K562 (cell line): Measurements from ENCODE around the gene DNMBP. TPM values are rescaled to one million over a fixed set of nuclear protein-coding genes. Genes with fewer than 3 reads are reported as not detected.
A peak's percentile ranks its signal among the peaks of the same experiment; 100 is the strongest.
"Not testable (repeated sequence)": the region's sequence is repeated elsewhere in the genome, so short reads cannot be mapped to it uniquely, and the experiment has no call there.

Source experiments
- ATAC-seq: fragments of 200-7000 bp; cut with Tn5 transposase; 3 replicates; pipeline ENCODE4 v1.9.1; 2020; ENCODE audit warnings: moderate library complexity
- BruUV-seq: library from RNA; stranded (reverse); fragments of 400-500 nt; replicated peaks from 2 replicates; lab custom pipeline; 2021; lab: Mats Ljungman, UMichigan
- CTCF ChIA-PET: fragments of 300-600 bp; formaldehyde crosslinking; extraction: SDS; loops from one replicate; lab custom pipeline; 2021; ENCODE audit warnings: low intra/inter-chr PET ratio; lab: Yijun Ruan, JAX
- POLR2A ChIA-PET: fragments of 300-600, 350-650 bp; sonication (Branson Sonifier 250); formaldehyde crosslinking; extraction: SDS; loops from one replicate; lab custom pipeline; 2021; ENCODE audit warnings: antibody characterized with exemption, inconsistent platforms; lab: Yijun Ruan, JAX
- DNase-seq, 4 experiments: peaks; one replicate each; pipeline versions ENCODE4 v3.0.0 to v3.0.0-alpha.2; 2011 to 2018; ENCODE audit warnings: low spot score in 3 of 4, mixed read lengths in 3 of 4; ENCODE audit errors: extremely low read depth in 1 of 4
- FAIRE-seq: peaks from 2 replicates; lab custom pipeline; 2011; peaks lifted over from hg19 to GRCh38; lab: Jason Lieb, UNC
- H2AFZ ChIP-seq: 2 replicates; pipeline ENCODE4 v1.6.0; 2011; ENCODE audit warnings: low read depth, low read length, control low read depth, inconsistent platforms
- H3K27ac ChIP-seq: fragments of 200-600 bp; 3 replicates; pipeline ENCODE4 v1.8.0; 2011; ENCODE audit warnings: low read depth, mild to moderate bottlenecking, control low read depth, inconsistent platforms, low read length, moderate library complexity, mixed read lengths; ENCODE audit errors: extremely low read depth
- H3K27me3 ChIP-seq, 2 experiments: fragments of 300-600 bp in 1 of 2; 2 replicates in 1 of 2; 3 replicates in 1 of 2; pipeline versions ENCODE4 v1.6.0 to v1.8.0; 2011; ENCODE audit warnings: inconsistent platforms in 2 of 2, low read length in 2 of 2, mild to moderate bottlenecking in 1 of 2, mixed read lengths in 1 of 2, moderate library complexity in 1 of 2; ENCODE audit not compliant: control insufficient read depth in 2 of 2, insufficient read depth in 2 of 2
- H3K36me3 ChIP-seq: fragments of 300-600 bp; 3 replicates; pipeline ENCODE4 v1.8.0; 2011; ENCODE audit warnings: mild to moderate bottlenecking, low read length, inconsistent platforms; ENCODE audit not compliant: control insufficient read depth, insufficient read depth
- H3K4me1 ChIP-seq, 2 experiments: fragments of 200-600 bp in 1 of 2; replicated peaks in 1 of 2; 2 replicates in 1 of 2; 3 replicates in 1 of 2; pipeline versions ENCODE4 v1.5.1 to v1.8.0; 2011; ENCODE audit warnings: inconsistent platforms in 2 of 2, low read length in 2 of 2, mild to moderate bottlenecking in 1 of 2, mixed read lengths in 1 of 2, moderate library complexity in 1 of 2; ENCODE audit not compliant: control insufficient read depth in 2 of 2, insufficient read depth in 2 of 2
- H3K4me2 ChIP-seq: 2 replicates; pipeline ENCODE4 v1.6.1; 2011; ENCODE audit warnings: low read length, control low read depth, inconsistent platforms, mixed read lengths; ENCODE audit not compliant: insufficient read depth
- H3K4me3 ChIP-seq: fragments of 200-600 bp; sonication (generic), shearing (Covaris generic); 2 replicates; pipeline ENCODE4 v1.5.1; 2016; ENCODE audit warnings: control low read depth, inconsistent platforms
- H3K79me2 ChIP-seq: fragments of 200-600 bp; 3 replicates; pipeline ENCODE4 v1.8.0; 2011; ENCODE audit warnings: low read length, inconsistent platforms; ENCODE audit not compliant: control insufficient read depth, insufficient read depth
- H3K9ac ChIP-seq, 2 experiments: 2 replicates each; pipeline versions ENCODE4 v1.6.0 to v1.6.1; 2011; ENCODE audit warnings: low read depth in 2 of 2, low read length in 2 of 2, control low read depth in 1 of 2, inconsistent platforms in 1 of 2, mild to moderate bottlenecking in 1 of 2, mixed read lengths in 1 of 2; ENCODE audit not compliant: insufficient read depth in 1 of 2
- H3K9me1 ChIP-seq: one replicate; pipeline ENCODE4 v1.6.0; 2011; ENCODE audit warnings: inconsistent platforms, mild to moderate bottlenecking, low read length, moderate library complexity; ENCODE audit not compliant: control insufficient read depth, insufficient read depth
- H3K9me3 ChIP-seq: replicated peaks from 2 replicates; pipeline ENCODE4 v1.5.1; 2011; ENCODE audit warnings: low read depth, low read length, inconsistent platforms; ENCODE audit not compliant: control insufficient read depth, insufficient read depth
- H4K20me1 ChIP-seq: replicated peaks from 2 replicates; pipeline ENCODE4 v1.6.1; 2011; ENCODE audit warnings: low read length, inconsistent platforms, mixed read lengths; ENCODE audit not compliant: control insufficient read depth, insufficient read depth
- RNF2 ChIP-seq: sonication (generic); IDR thresholded peaks from 2 replicates; pipeline ENCODE4 v1.6.1; 2016
- ZNF224 ChIP-seq: sonication (generic); formaldehyde crosslinking; IDR thresholded peaks from 2 replicates; pipeline ENCODE4 v1.8.0; 2022; ENCODE audit warnings: mild to moderate bottlenecking, missing genetic modification reagents
- ZSCAN32 ChIP-seq: fragments of 450-650 bp; formaldehyde crosslinking; IDR thresholded peaks from 2 replicates; pipeline ENCODE4 v1.4.0; 2020; ENCODE audit warnings: mild to moderate bottlenecking, moderate library complexity
- WGBS: fragments of 100-300 bp; shearing (Covaris generic); methylation state at CpG from one replicate; pipeline ENCODE4 v1.1.6; 2016; ENCODE audit warnings: low coverage, mixed read lengths; ENCODE audit not compliant: insufficient coverage; ENCODE audit errors: missing lambda C conversion rate; 5-methylcytosine and 5-hydroxymethylcytosine counted together
- in situ Hi-C: fragments of 300-500 bp; cut with MboI; formaldehyde crosslinking; loops from 4 replicates; pipeline ENCODE4 v1.15.0; 2018; ENCODE audit warnings: inconsistent platforms, mixed read lengths
- intact Hi-C: fragments of 100-400 bp; cut with micrococcal nuclease; formaldehyde crosslinking; loops from 2 replicates; pipeline ENCODE4 v1.14.2; 2022
- polyA plus RNA-seq, 8 experiments: library from polyadenylated mRNA; depleted of rRNA in 4 of 8; stranded (reverse) in 5 of 8; unstranded in 3 of 8; fragments of >200 nt; fragmentation: Nextera tagmentation in 2 of 8; fragmentation: Illumina TruSeq in 1 of 8; extraction: Ambion mirVana in 2 of 8; extraction: Trizol in 1 of 8; gene quantifications; 2 replicates each; pipeline versions ENCODE4 v1.2.1 to v1.2.3, GENCODE V29; 2011 to 2014; ENCODE audit warnings: inconsistent platforms in 1 of 8, missing spikeins in 1 of 8
- total RNA-seq, 7 experiments: library from RNA; depleted of rRNA in 6 of 7; stranded (reverse); fragments of >200 nt in 6 of 7; fragmentation: Illumina TruSeq in 2 of 7; extraction: Trizol in 2 of 7; gene quantifications; 2 replicates each; pipeline versions ENCODE4 v1.2.1 to v1.2.3, GENCODE V29; 2011 to 2021; ENCODE audit warnings: low replicate concordance in 1 of 7
- TF ChIP-seq, protein P1 (sequence below): IDR thresholded peaks from 2 replicates; pipeline ENCODE4 v1.6.1; 2011; ENCODE audit not compliant: insufficient read length; ENCODE audit errors: extremely low read depth
- TF ChIP-seq, protein P2 (sequence below): fragments of 250-450 bp; sonication (Bioruptor Pico); IDR thresholded peaks from 2 replicates; pipeline ENCODE4 v1.8.0; 2022; ENCODE audit warnings: inconsistent platforms, mild to moderate bottlenecking, moderate library complexity, borderline replicate concordance

DNMBP gene
- total and polyA plus RNA-seq, 9 of the 15 experiments (the other 6 are each of a cell fraction or from before 2014, with no cell fraction given): 0.83 to 3.7 (median 2.2) TPM

- TF ChIP-seq ZSCAN32: no peak
- TF ChIP-seq, protein P1, sequence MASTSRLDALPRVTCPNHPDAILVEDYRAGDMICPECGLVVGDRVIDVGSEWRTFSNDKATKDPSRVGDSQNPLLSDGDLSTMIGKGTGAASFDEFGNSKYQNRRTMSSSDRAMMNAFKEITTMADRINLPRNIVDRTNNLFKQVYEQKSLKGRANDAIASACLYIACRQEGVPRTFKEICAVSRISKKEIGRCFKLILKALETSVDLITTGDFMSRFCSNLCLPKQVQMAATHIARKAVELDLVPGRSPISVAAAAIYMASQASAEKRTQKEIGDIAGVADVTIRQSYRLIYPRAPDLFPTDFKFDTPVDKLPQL: no peak
Measured at GRCh38 chr10:99964791-99965190, 45.0 kb downstream of the DNMBP start (continued).

DNA sequence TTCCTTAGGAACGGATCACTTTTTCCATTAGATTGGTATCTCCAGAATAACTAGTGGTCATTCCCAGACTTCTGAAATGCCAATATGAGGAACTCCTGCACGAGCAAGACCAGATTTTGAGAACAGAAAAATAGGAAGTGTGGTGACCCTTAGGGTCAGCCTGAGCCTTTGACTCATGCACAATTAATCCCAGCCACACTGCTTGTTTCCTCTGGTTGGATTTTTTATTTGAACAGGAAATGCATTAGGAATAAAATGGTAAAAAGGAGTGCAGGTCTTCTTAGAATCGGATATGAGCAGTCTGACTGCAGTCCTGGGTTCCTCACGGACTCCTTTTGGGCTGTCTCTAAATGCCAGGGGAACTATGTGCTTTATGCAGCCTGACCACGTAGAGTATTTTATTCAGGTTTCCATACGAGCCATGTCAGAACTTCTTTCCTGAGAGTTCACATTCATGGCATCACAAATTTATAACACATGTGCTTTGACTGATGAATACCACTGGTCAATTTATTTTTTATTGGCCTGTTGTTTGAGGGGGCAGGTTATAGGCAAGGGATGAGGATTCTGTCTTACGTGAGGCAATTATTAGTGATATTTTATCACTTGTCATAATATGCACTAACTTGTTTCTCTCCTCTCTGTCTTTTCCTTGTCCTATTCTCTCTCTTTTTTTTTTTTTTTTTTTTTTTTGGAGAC lies 46.1 kb downstream of the DNMBP start:
- H3K9ac ChIP-seq, H3K4me2 ChIP-seq, POLR2A ChIA-PET, H3K79me2 ChIP-seq, H3K4me1 ChIP-seq, ATAC-seq, H3K9me3 ChIP-seq, H2AFZ ChIP-seq, CTCF ChIA-PET, H3K9me1 ChIP-seq, H3K36me3 ChIP-seq, BruUV-seq, H3K4me3 ChIP-seq, H4K20me1 ChIP-seq, H3K27me3 ChIP-seq, intact Hi-C loops, H3K27ac ChIP-seq, DNase-seq, in situ Hi-C loops: not testable (repeated sequence)
- 83% methylated on average over 1 of the region's 7 CpGs for WGBS
- FAIRE-seq: peak; percentile 85

- no peak overlapping the region for H3K9ac ChIP-seq
- H3K27ac ChIP-seq: no peak overlapping the region
- POLR2A ChIA-PET: no interaction called here
- no peaks in the 10 kb centered on the region for H3K9me3 ChIP-seq
- H4K20me1 ChIP-seq: no peaks in the 10 kb centered on the region
- no peaks in the 10 kb centered on the region for H3K27me3 ChIP-seq
- H3K4me1 ChIP-seq: no peaks in the 10 kb centered on the region
- CTCF ChIA-PET: no interaction called here
- DNase-seq: no peak
- H2AFZ ChIP-seq: no peak overlapping the region
- WGBS: 94% methylated on average over 6 of the region's 6 CpGs
- H3K36me3 ChIP-seq: peaks cover 6% of the 10 kb centered on the region; the same call in 1 of the 3 replicates
- TF ChIP-seq RNF2 (no peak), ZNF224 (CRISPR knock-in tag) (no peak)
- TF ChIP-seq, protein P2, sequence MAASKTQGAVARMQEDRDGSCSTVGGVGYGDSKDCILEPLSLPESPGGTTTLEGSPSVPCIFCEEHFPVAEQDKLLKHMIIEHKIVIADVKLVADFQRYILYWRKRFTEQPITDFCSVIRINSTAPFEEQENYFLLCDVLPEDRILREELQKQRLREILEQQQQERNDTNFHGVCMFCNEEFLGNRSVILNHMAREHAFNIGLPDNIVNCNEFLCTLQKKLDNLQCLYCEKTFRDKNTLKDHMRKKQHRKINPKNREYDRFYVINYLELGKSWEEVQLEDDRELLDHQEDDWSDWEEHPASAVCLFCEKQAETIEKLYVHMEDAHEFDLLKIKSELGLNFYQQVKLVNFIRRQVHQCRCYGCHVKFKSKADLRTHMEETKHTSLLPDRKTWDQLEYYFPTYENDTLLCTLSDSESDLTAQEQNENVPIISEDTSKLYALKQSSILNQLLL (CRISPR knock-in tag): peak; percentile 75; the same call in 1 of the 2 replicates
- no peak for FAIRE-seq
- H3K79me2 ChIP-seq: no peaks in the 10 kb centered on the region
- H3K9me1 ChIP-seq: no peaks in the 10 kb centered on the region
- H3K4me3 ChIP-seq: no peak overlapping the region
- no TSS peak for BruUV-seq
- no peak for ATAC-seq
- intact Hi-C loops (no loop called here), in situ Hi-C loops (no loop called here)
- H3K4me2 ChIP-seq: no peak overlapping the region
Measured at GRCh38 chr10:99958806-99959205, 50.9 kb downstream of the DNMBP start.
